ENCODE results near the gene SERPINB1. TPM values are rescaled to one million over a fixed set of nuclear protein-coding genes. Genes with fewer than 3 reads are reported as not detected.
A peak's percentile ranks its signal among the peaks of the same experiment; 100 is the strongest.

Gene SERPINB1
- total RNA-seq, 2 experiments from 2014 or later, result 58.3 to 58.4 TPM

- H3K9me3 Mint-ChIP-seq, result no peaks in the 10 kb centered on the region
- DNase-seq, result no peak
- peaks cover 0 to 4% of the 10 kb centered on the region in 2 experiments for H3K9me3 ChIP-seq (ENCODE audit: control insufficient read depth in 1 of 2, insufficient read depth in 1 of 2, low read length in 2 of 2)
- H3K27me3 Mint-ChIP-seq, result no peaks in the 10 kb centered on the region
- intact Hi-C loops (cut with DNase I, micrococcal nuclease), result loop anchor here in 1 of 2 experiments (5.0 kb wide), 1 partner anchor 190 kb away; no protein-coding TSS in a partner anchor
- no peaks in the 10 kb centered on the region for H3K27me3 ChIP-seq (ENCODE audit: control insufficient read depth in 1 of 2, insufficient read depth in 2 of 2, low read length in 2 of 2)
- no peak for TF ChIP-seq CTCF (IDR thresholded peaks at IDR 0.05)
- ATAC-seq (ENCODE audit: poor library complexity), result no peak
- peaks cover 21% of the 10 kb centered on the region for H3K4me1 ChIP-seq (ENCODE audit: insufficient read depth, low read length)
- H3K27ac ChIP-seq (ENCODE audit: low read depth in 1 of 2, low read length in 2 of 2), result no peak overlapping the region
- peaks cover 29% of the 10 kb centered on the region for H3K4me1 Mint-ChIP-seq (ENCODE audit: low read depth)
- no peak overlapping the region for H3K4me3 Mint-ChIP-seq
- ChIA-PET POLR2A (no interaction called here), CTCF (interaction anchor here (1.2 kb wide), 1 partner anchor 29 kb away, joined by 3 read pairs; no protein-coding TSS in a partner anchor)
- H3K36me3 Mint-ChIP-seq (ENCODE audit: low read depth), result no peaks in the 10 kb centered on the region
- H3K4me3 ChIP-seq (ENCODE audit: low read length), result no peak overlapping the region
- H3K27ac Mint-ChIP-seq, result no peak overlapping the region
- H3K36me3 ChIP-seq (ENCODE audit: insufficient read depth, low read length), result no peaks in the 10 kb centered on the region
Observed at GRCh38 chr6:2797564-2798031, 44.1 kb downstream of the SERPINB1 start.

- H3K9me3 Mint-ChIP-seq, result no peaks in the 10 kb centered on the region
- no peak overlapping the region for H3K4me3 Mint-ChIP-seq
- Histone ChIP-seq H3K4me1 (ENCODE audit: insufficient read depth, low read length) (peaks cover 27% of the 10 kb centered on the region), H3K27me3 (ENCODE audit: control insufficient read depth in 1 of 2, insufficient read depth in 2 of 2, low read length in 2 of 2) (no peaks in the 10 kb centered on the region), H3K4me3 (ENCODE audit: low read length) (no peak overlapping the region), H3K36me3 (ENCODE audit: insufficient read depth, low read length) (no peaks in the 10 kb centered on the region), H3K27ac (ENCODE audit: low read depth in 1 of 2, low read length in 2 of 2) (no peak overlapping the region), H3K9me3 (ENCODE audit: control insufficient read depth in 1 of 2, insufficient read depth in 1 of 2, low read length in 2 of 2) (peaks cover 0 to 4% of the 10 kb centered on the region in 2 experiments)
- no peak for DNase-seq
- intact Hi-C loops (cut with DNase I, micrococcal nuclease), result loop anchor here in 1 of 2 experiments (5.0 kb wide), 1 partner anchor 190 kb away; no protein-coding TSS in a partner anchor
- no peaks in the 10 kb centered on the region for H3K36me3 Mint-ChIP-seq (ENCODE audit: low read depth)
- H3K4me1 Mint-ChIP-seq (ENCODE audit: low read depth), result peaks cover 34% of the 10 kb centered on the region
- no peak for ATAC-seq (ENCODE audit: poor library complexity)
- H3K27me3 Mint-ChIP-seq, result no peaks in the 10 kb centered on the region
- POLR2A ChIA-PET, result no interaction called here
- no peak overlapping the region for H3K27ac Mint-ChIP-seq
- TF ChIP-seq CTCF (IDR thresholded peaks at IDR 0.05), result no peak
- CTCF ChIA-PET, result interaction anchor here (1.2 kb wide), 1 partner anchor 29 kb away, joined by 3 read pairs; no protein-coding TSS in a partner anchor
Observed at GRCh38 chr6:2796861-2797260, 44.8 kb downstream of the SERPINB1 start.

GRCh38 chr6:2795956-2796355 is 45.7 kb downstream of the SERPINB1 start:
- Mint-ChIP-seq H3K27ac (no peak overlapping the region), H3K27me3 (no peaks in the 10 kb centered on the region), H3K9me3 (no peaks in the 10 kb centered on the region), H3K36me3 (ENCODE audit: low read depth) (no peaks in the 10 kb centered on the region), H3K4me3 (no peak overlapping the region), H3K4me1 (ENCODE audit: low read depth) (peaks cover 40% of the 10 kb centered on the region)
- Histone ChIP-seq H3K4me3 (ENCODE audit: low read length) (no peak overlapping the region), H3K9me3 (ENCODE audit: control insufficient read depth in 1 of 2, insufficient read depth in 1 of 2, low read length in 2 of 2) (peaks cover 0 to under 1% of the 10 kb centered on the region in 2 experiments), H3K27ac (ENCODE audit: low read depth in 1 of 2, low read length in 2 of 2) (no peak overlapping the region), H3K36me3 (ENCODE audit: insufficient read depth, low read length) (no peaks in the 10 kb centered on the region), H3K27me3 (ENCODE audit: control insufficient read depth in 1 of 2, insufficient read depth in 2 of 2, low read length in 2 of 2) (no peaks in the 10 kb centered on the region), H3K4me1 (ENCODE audit: insufficient read depth, low read length) (peaks cover 29% of the 10 kb centered on the region)
- ATAC-seq (ENCODE audit: poor library complexity) (no peak), DNase-seq (peak in 3 of 14 experiments; percentile 7 to 37 (median 35))
- no peak for TF ChIP-seq CTCF (IDR thresholded peaks at IDR 0.05)
- intact Hi-C loops (cut with DNase I, micrococcal nuclease), result loop anchor here in 1 of 2 experiments (2.0 to 5.0 kb wide), 2 partner anchors 37 to 191 kb away; no protein-coding TSS in a partner anchor
- ChIA-PET CTCF (no interaction called here), POLR2A (interaction anchor here (0.9 kb wide), 1 partner anchor 194 kb away, joined by 3 read pairs; no protein-coding TSS in a partner anchor)
